Esophagus muscularis mucosa (tissue), 4 donors: Measurements from ENCODE around the gene PWWP2A. TPM values are rescaled to one million over a fixed set of nuclear protein-coding genes. Genes with fewer than 3 reads are reported as not detected.
A peak's percentile ranks its signal among the peaks of the same experiment; 100 is the strongest.

Experiments used
- DNase-seq: peaks from one replicate; pipeline ENCODE4 v3.0.0-alpha.2; 2017; ENCODE audit errors: extremely low spot score
- H3K27ac ChIP-seq, 4 donors: fragments of 200-600 bp; sonication (generic); replicated peaks in 1 of 4; 1 replicate in 3 of 4; 2 replicates in 1 of 4; pipeline ENCODE4 v1.5.1; 2016 to 2019; ENCODE audit warnings: mild to moderate bottlenecking in 1 of 4
- H3K27me3 ChIP-seq, 4 donors: fragments of 200-600 bp; sonication (generic); one replicate each; pipeline versions ENCODE4 v1.5.1 to v1.6.0; 2016 to 2019
- H3K36me3 ChIP-seq, 4 donors: fragments of 200-600 bp; sonication (generic); one replicate each; pipeline ENCODE4 v1.5.1; 2016 to 2019
- H3K4me1 ChIP-seq, 4 donors: fragments of 200-600 bp; sonication (generic); one replicate each; pipeline ENCODE4 v1.5.1; 2016 to 2019
- H3K4me3 ChIP-seq, 4 donors: fragments of 200-600 bp; sonication (generic); 1 replicate in 2 of 4; 2 replicates in 2 of 4; pipeline ENCODE4 v1.5.1; 2016 to 2019; ENCODE audit warnings: mild to moderate bottlenecking in 4 of 4, moderate library complexity in 1 of 4
- H3K9me3 ChIP-seq, 4 donors: fragments of 200-600 bp; sonication (generic); 1 replicate in 3 of 4; 2 replicates in 1 of 4; pipeline ENCODE4 v1.5.1; 2016 to 2019
- EP300 ChIP-seq: sonication (generic); formaldehyde crosslinking; IDR thresholded peaks from one replicate; pipeline ENCODE4 v1.6.1; 2017; ENCODE audit warnings: antibody characterized with exemption
- POLR2A ChIP-seq: fragments of 450-650 bp; IDR thresholded peaks from one replicate; pipeline ENCODE4 v1.6.1; 2017; ENCODE audit warnings: antibody characterized with exemption, moderate library complexity, mild to moderate bottlenecking, low read depth
- POLR2AphosphoS5 ChIP-seq, 2 donors: sonication (generic); formaldehyde crosslinking; IDR thresholded peaks; one replicate each; pipeline ENCODE4 v1.6.1; 2017; ENCODE audit warnings: antibody characterized with exemption in 2 of 2
- WGBS: methylation state at CpG from one replicate; pipeline ENCODE4 v1.1.5; 2018; 5-methylcytosine and 5-hydroxymethylcytosine counted together
- intact Hi-C: fragments of 100-400 bp; cut with DNase I; formaldehyde crosslinking; loops from one replicate; pipeline ENCODE4 v1.15.1; 2023
- total RNA-seq, 4 donors: library from RNA; depleted of rRNA; stranded (reverse); fragments of >200 nt; gene quantifications; one replicate each; pipeline versions ENCODE4 v1.1.0 to v1.2.1, GENCODE V29; 2016
- TF ChIP-seq, protein P1 (sequence below), 3 experiments: fragments of 200-600 bp in 2 of 3; fragments of 450-650 bp in 1 of 3; sonication (generic) in 2 of 3; IDR thresholded peaks; one replicate each; pipeline ENCODE4 v1.5.1; 2017 to 2019; ENCODE audit warnings: antibody characterized with exemption in 3 of 3, mild to moderate bottlenecking in 2 of 3, moderate library complexity in 1 of 3

PWWP2A gene
- total RNA-seq, 4 donors from 2014 or later: 17.2 to 30.3 (median 24.2) TPM

DNA sequence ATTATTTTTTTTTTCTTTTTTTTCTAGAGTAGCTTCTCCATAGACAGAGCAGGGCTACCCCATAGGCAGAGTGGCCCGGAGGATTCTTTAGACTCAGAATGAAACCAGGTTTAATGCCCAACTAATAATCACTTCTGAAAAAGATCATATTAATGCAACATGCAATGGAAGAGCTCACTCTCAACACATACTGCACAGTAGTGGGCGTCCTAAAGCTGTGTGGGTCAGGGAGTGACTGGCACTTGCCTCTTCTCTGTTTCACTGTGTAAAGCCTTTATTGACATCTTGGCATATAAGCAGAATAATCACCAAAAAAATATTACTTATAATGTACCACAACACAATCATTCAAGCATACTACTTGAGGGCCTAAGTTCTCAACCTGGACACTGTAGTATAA, 11.1 kb downstream of the PWWP2A start:
- Histone ChIP-seq H3K36me3 (peaks cover 0 to 46% (median 20%) of the 10 kb centered on the region in 4 donors), H3K27ac (no peak overlapping the region), H3K9me3 (no peaks in the 10 kb centered on the region), H3K27me3 (no peaks in the 10 kb centered on the region), H3K4me1 (peaks cover 2 to 25% (median 21%) of the 10 kb centered on the region in 4 donors), H3K4me3 (no peak overlapping the region)
- intact Hi-C loops: no loop called here
- 93% methylated on average over 2 of the region's 2 CpGs for WGBS
- TF ChIP-seq POLR2A (no peak), POLR2AphosphoS5 (IDR thresholded peaks at IDR 0.05) (no peak), EP300 (no peak)
- TF ChIP-seq, protein P1, sequence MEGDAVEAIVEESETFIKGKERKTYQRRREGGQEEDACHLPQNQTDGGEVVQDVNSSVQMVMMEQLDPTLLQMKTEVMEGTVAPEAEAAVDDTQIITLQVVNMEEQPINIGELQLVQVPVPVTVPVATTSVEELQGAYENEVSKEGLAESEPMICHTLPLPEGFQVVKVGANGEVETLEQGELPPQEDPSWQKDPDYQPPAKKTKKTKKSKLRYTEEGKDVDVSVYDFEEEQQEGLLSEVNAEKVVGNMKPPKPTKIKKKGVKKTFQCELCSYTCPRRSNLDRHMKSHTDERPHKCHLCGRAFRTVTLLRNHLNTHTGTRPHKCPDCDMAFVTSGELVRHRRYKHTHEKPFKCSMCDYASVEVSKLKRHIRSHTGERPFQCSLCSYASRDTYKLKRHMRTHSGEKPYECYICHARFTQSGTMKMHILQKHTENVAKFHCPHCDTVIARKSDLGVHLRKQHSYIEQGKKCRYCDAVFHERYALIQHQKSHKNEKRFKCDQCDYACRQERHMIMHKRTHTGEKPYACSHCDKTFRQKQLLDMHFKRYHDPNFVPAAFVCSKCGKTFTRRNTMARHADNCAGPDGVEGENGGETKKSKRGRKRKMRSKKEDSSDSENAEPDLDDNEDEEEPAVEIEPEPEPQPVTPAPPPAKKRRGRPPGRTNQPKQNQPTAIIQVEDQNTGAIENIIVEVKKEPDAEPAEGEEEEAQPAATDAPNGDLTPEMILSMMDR (IDR thresholded peaks at IDR 0.05): no peak
- DNase-seq: no peak

DNA sequence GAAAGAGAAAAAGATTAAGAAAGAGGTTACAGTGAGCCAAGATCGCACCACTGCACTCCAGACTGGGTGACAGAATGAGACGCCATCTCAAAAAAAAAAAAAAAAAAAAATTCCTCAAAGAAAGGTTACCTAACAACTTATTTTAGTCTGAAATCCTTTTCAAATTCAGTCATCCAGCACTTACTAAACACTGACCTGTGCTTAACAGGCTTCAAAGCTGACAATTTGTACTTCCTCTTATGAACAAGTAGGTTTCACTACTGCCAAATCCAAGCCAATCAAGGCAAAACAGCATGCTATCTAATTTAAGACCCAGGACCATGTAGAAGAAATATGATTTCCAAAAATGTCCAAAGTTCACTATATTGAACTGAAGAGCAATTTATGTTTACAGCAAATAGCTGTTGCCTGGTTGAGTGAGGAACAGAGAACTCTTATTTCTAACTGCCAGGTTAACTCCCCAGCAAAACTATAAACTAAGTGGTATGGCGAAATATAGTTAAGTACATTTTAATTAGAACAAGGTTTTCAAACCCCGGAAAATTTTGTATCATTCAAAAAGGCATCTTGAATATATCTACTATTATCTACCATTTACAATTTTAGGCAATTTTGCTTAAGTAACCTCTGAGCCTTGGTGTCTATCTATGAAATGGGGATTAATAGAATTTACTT, 13.4 kb downstream of the PWWP2A start:
- WGBS: 58% methylated on average over 4 of the region's 4 CpGs
- H3K27ac ChIP-seq: peak overlapping the region in 3 of 4 donors; percentile 3 to 50 (median 32)
- peaks cover 0 to 32% (median 3%) of the 10 kb centered on the region in 4 donors for H3K36me3 ChIP-seq

DNA sequence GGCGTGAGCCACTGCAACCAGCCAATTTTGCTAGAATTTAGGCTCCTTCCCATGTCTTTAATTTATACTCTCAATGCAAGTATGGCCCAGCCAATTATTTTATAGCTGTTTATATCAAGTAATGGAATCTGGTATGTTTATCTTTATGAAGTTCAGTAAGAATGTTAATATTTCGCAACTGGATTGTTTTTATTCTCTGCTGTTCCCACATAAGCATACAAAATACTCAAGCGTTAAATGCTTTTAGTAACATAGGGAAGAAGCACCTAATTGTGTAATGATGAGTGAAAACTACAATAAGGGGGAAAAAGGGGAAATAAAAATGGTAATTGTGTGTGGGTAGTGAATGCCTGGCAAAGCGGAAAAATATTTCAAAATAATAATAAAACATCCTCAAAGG, 21.3 kb downstream of the PWWP2A start:
- H3K4me1 ChIP-seq: peaks cover 2 to 15% (median 7%) of the 10 kb centered on the region in 4 donors
- intact Hi-C loops: no loop called here
- no peak for DNase-seq
- H3K27me3 ChIP-seq: no peaks in the 10 kb centered on the region
- no peak for TF ChIP-seq EP300
- TF ChIP-seq, protein P1 (IDR thresholded peaks at IDR 0.05): no peak
- H3K27ac ChIP-seq: no peak overlapping the region
- peaks cover 6 to 34% (median 17%) of the 10 kb centered on the region in 4 donors for H3K36me3 ChIP-seq
- no peaks in the 10 kb centered on the region for H3K9me3 ChIP-seq
- no peak overlapping the region for H3K4me3 ChIP-seq
- 77% methylated on average over 4 of the region's 4 CpGs for WGBS

More for the DNA sequence above, 13.4 kb downstream of the PWWP2A start:
- Histone ChIP-seq H3K9me3 (no peaks in the 10 kb centered on the region), H3K4me1 (peaks cover 5 to 31% (median 22%) of the 10 kb centered on the region in 4 donors), H3K4me3 (no peak overlapping the region), H3K27me3 (no peaks in the 10 kb centered on the region)
- no peak for DNase-seq
- intact Hi-C loops: no loop called here
- TF ChIP-seq POLR2AphosphoS5 (IDR thresholded peaks at IDR 0.05) (no peak), POLR2A (no peak), EP300 (no peak)
- TF ChIP-seq, protein P1 (IDR thresholded peaks at IDR 0.05): no peak

DNA sequence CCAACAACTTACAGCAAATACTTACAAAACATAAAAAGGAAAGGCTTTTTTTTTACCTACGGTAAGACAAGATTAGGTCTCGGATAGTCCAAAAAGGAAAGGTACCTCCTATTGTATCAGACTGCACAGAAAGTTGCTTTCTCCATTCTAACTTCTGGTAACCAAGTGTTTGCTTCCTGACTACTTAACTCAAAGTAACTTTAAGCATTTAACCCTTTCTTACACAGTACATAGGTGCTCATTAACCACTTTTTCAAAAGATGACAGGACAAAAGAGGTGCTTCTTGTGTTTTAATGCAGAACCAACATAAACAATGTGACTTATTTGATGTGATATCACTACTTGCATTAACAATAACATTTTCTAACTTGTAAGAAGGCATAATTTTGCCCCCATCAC, 23.1 kb downstream of the PWWP2A start:
- DNase-seq: no peak
- H3K27me3 ChIP-seq: no peaks in the 10 kb centered on the region
- H3K36me3 ChIP-seq: peaks cover 9 to 48% (median 29%) of the 10 kb centered on the region in 4 donors
- WGBS: 100% methylated on average over 2 of the region's 2 CpGs
- TF ChIP-seq POLR2A (no peak), EP300 (no peak), POLR2AphosphoS5 (IDR thresholded peaks at IDR 0.05) (no peak)
- TF ChIP-seq, protein P1 (IDR thresholded peaks at IDR 0.05): no peak
- H3K4me3 ChIP-seq: no peak overlapping the region
- no peak overlapping the region for H3K27ac ChIP-seq
- peaks cover 0 to 10% (median 6%) of the 10 kb centered on the region in 4 donors for H3K4me1 ChIP-seq
- H3K9me3 ChIP-seq: no peaks in the 10 kb centered on the region
- intact Hi-C loops: no loop called here
